Adrenal gland (tissue), 12 donors: ENCODE measurements around the gene ZNF184. TPM values are rescaled to one million over a fixed set of nuclear protein-coding genes. Genes with fewer than 3 reads are reported as not detected.

Experiments used
- DNase-seq, 7 donors: peaks; one replicate each; pipeline ENCODE4 v3.0.0-alpha.2; 2019 to 2020
- H3K27ac ChIP-seq, 5 donors: fragments of 200-600 bp; sonication (generic) in 4 of 5; 1 replicate in 3 of 5; 2 replicates in 2 of 5; pipeline versions ENCODE4 v1.5.1 to v1.8.0; 2016 to 2020; ENCODE audit warnings: mild to moderate bottlenecking in 1 of 5
- H3K27me3 ChIP-seq: fragments of 200-600 bp; 2 replicates; pipeline ENCODE4 v1.8.0; 2021
- H3K36me3 ChIP-seq, 2 donors: fragments of 200-600 bp; replicated peaks in 1 of 2; 1 replicate in 1 of 2; 2 replicates in 1 of 2; pipeline versions ENCODE4 v1.5.1 to v1.8.0; 2018 to 2022
- H3K4me1 ChIP-seq, 2 donors: fragments of 200-600 bp; replicated peaks in 1 of 2; 1 replicate in 1 of 2; 2 replicates in 1 of 2; pipeline versions ENCODE4 v1.5.1 to v1.8.0; 2018 to 2021
- H3K4me3 ChIP-seq, 4 donors: fragments of 200-600 bp; sonication (generic) in 3 of 4; one replicate each; pipeline ENCODE4 v1.5.1; 2016 to 2018
- H3K9me3 ChIP-seq, 3 donors: fragments of 200-600 bp; sonication (generic) in 1 of 3; replicated peaks in 1 of 3; 1 replicate in 2 of 3; 2 replicates in 1 of 3; pipeline versions ENCODE4 v1.5.1 to v1.8.0; 2016 to 2021
- POLR2A ChIP-seq, 2 donors: fragments of 450-650 bp; IDR thresholded peaks; one replicate each; pipeline ENCODE4 v1.6.1; 2017; ENCODE audit warnings: antibody characterized with exemption in 2 of 2, mild to moderate bottlenecking in 2 of 2, moderate library complexity in 1 of 2
- WGBS, 4 donors: extraction: QIAGEN DNeasy Blood & Tissue Kit in 2 of 4; methylation state at CpG; one replicate each; pipeline versions ENCODE4 v1.1.5 to v1.1.7; 2013 to 2017; 5-methylcytosine and 5-hydroxymethylcytosine counted together
- intact Hi-C, 2 donors: fragments of 100-400 bp; cut with DNase I; formaldehyde crosslinking; loops; one replicate each; pipeline versions ENCODE4 v1.14.1 to v1.15.0; 2022 to 2023
- polyA plus RNA-seq, 3 donors: library from polyadenylated mRNA; stranded (reverse); fragments of 200-250 nt in 2 of 3; fragments of 350-450 nt in 1 of 3; fragmentation: Illumina TruSeq in 1 of 3; extraction: RNeasy Lipid Tissue Mini Kit (QIAGEN cat#74804) in 1 of 3; gene quantifications; one replicate each; pipeline ENCODE4 v1.2.3, GENCODE V29; 2013 to 2014
- total RNA-seq, 9 donors: library from RNA; depleted of rRNA in 4 of 9; stranded (reverse); fragments of >200 nt in 4 of 9; fragments of 120-200 nt in 1 of 9; fragmentation: NEBNext Ultra II Directional in 1 of 9; extraction: Animal tissue kit (Norgen Biotek cat#: 25700) in 1 of 9; gene quantifications; one replicate each; pipeline versions ENCODE4 v1.1.0 to v1.2.4, GENCODE V29; 2013 to 2023
- TF ChIP-seq, protein P1 (sequence below), 6 experiments: fragments of 450-650 bp in 4 of 6; fragments of 200-600 bp in 2 of 6; sonication (generic) in 1 of 6; IDR thresholded peaks; 1 replicate in 5 of 6; 2 replicates in 1 of 6; pipeline versions ENCODE4 v1.5.1 to v1.8.0; 2016 to 2021; ENCODE audit warnings: antibody characterized with exemption in 6 of 6, mild to moderate bottlenecking in 2 of 6, moderate library complexity in 1 of 6
- donor health status: healthy with polysubstance abuse.
- donor health status: Bipolar disorder and iron deficiency.
- donor health status: DM: yes; HTN: yes; CAD: no.
- donor health status: DM: no; HTN: no; CAD: no.
- donor health status: DM: no; HTN: no; CAD: no.
- donor health status: DM: yes; HTN: yes; CAD: no.

ZNF184 gene
- total and polyA plus RNA-seq, 12 donors: 1.3 to 8.3 (median 4.9) TPM

DNA sequence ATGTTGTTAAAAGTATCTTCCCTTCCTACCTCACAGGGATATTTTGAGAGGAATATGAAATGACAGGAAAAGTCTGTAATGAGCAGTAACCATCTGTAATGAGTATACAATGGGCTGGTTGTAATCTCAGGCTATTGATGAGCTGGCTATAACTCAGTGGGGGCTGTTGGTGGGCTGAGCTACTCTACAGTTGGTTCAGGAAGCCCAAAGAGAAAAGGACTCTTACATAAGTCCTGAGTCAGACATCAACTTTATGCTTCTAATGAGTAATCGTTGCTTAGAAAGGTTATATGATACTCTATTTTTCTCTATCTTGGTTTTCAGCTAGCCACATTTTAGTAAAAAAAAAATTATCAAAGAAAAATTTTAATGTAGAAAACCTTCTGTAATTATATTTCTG, 57.9 kb downstream of the ZNF184 start:
- Histone ChIP-seq H3K4me1 (no peaks in the 10 kb centered on the region), H3K4me3 (no peak overlapping the region), H3K27me3 (no peaks in the 10 kb centered on the region), H3K9me3 (no peaks in the 10 kb centered on the region), H3K36me3 (no peaks in the 10 kb centered on the region), H3K27ac (no peak overlapping the region)
- intact Hi-C loops: no loop called here
- WGBS, 4 donors: 59 to 86% (median 70%) methylated on average over 1 of the region's 1 CpG
- no peak for DNase-seq
- TF ChIP-seq, protein P1, sequence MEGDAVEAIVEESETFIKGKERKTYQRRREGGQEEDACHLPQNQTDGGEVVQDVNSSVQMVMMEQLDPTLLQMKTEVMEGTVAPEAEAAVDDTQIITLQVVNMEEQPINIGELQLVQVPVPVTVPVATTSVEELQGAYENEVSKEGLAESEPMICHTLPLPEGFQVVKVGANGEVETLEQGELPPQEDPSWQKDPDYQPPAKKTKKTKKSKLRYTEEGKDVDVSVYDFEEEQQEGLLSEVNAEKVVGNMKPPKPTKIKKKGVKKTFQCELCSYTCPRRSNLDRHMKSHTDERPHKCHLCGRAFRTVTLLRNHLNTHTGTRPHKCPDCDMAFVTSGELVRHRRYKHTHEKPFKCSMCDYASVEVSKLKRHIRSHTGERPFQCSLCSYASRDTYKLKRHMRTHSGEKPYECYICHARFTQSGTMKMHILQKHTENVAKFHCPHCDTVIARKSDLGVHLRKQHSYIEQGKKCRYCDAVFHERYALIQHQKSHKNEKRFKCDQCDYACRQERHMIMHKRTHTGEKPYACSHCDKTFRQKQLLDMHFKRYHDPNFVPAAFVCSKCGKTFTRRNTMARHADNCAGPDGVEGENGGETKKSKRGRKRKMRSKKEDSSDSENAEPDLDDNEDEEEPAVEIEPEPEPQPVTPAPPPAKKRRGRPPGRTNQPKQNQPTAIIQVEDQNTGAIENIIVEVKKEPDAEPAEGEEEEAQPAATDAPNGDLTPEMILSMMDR (IDR thresholded peaks at IDR 0.05): no peak
- TF ChIP-seq POLR2A (IDR thresholded peaks at IDR 0.05): no peak

DNA sequence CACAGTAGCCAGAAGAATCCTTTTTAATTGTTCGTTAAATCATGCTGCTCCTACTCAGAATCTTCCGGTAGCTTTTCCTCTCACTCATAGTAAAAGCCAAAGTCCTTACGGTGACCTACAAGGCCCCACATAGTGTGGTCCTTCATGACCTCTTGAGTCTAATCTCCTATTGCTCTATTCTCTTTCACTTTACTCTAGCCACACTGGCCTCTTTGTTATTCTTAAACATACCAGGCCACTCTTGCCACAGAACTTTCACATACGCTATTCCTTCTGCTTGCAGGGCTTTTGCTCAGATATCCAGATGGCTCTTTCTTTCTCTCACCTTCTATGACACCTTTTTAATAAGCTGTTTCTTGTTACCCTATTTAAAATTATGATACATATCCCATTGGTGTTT, 58.6 kb downstream of the ZNF184 start:
- intact Hi-C loops: no loop called here
- no peaks in the 10 kb centered on the region for H3K9me3 ChIP-seq
- H3K4me3 ChIP-seq: no peak overlapping the region
- 79 to 90% (median 84%) methylated on average over 4 of the region's 4 CpGs for WGBS, 4 donors
- TF ChIP-seq, protein P1 (IDR thresholded peaks at IDR 0.05): no peak
- no peak for TF ChIP-seq POLR2A (IDR thresholded peaks at IDR 0.05)
- H3K27me3 ChIP-seq: no peaks in the 10 kb centered on the region
- DNase-seq: no peak
- H3K4me1 ChIP-seq: no peaks in the 10 kb centered on the region
- no peak overlapping the region for H3K27ac ChIP-seq
- no peaks in the 10 kb centered on the region for H3K36me3 ChIP-seq

DNA sequence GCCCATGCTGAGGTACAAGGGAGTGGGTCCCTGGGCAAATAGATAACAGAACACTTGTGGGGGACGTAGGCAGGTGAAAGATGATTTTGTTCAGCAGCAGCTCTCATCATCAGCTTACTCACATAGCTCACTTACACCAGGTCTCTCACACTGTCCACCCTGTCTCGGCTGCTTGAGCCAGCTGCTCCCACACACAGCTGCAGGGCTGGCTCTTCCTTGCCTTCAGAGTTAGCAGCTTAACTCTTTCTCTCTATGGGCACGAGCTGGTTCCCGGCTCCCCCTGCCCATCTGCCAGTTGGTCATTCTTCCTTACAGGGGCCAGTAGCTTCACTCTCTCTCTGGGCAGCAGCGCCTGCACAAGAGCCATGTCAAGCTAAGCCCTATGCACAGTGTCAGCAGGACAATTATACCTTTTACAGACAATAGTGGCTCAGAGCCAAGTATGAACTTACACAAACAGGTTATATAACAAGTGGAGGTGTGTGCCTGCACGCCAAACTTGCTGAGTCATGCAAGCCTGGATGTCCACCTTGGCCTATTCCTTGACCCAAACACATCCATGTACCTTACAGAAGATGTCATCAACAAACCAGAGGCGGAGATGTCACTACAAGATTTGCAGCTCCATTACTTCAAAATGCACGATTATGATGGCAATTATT, 65.6 kb downstream of the ZNF184 start:
- TF ChIP-seq, protein P1 (IDR thresholded peaks at IDR 0.05): no peak
- TF ChIP-seq POLR2A (IDR thresholded peaks at IDR 0.05): no peak
- no peaks in the 10 kb centered on the region for H3K4me1 ChIP-seq
- no peaks in the 10 kb centered on the region for H3K27me3 ChIP-seq
- peaks cover 0 to 9% (median 7%) of the 10 kb centered on the region in 3 donors for H3K9me3 ChIP-seq
- 66 to 79% (median 78%) methylated on average over 8 of the region's 8 CpGs for WGBS, 4 donors
- no peak for DNase-seq
- H3K27ac ChIP-seq: no peak overlapping the region
- intact Hi-C loops: no loop called here
- no peak overlapping the region for H3K4me3 ChIP-seq
- no peaks in the 10 kb centered on the region for H3K36me3 ChIP-seq

DNA sequence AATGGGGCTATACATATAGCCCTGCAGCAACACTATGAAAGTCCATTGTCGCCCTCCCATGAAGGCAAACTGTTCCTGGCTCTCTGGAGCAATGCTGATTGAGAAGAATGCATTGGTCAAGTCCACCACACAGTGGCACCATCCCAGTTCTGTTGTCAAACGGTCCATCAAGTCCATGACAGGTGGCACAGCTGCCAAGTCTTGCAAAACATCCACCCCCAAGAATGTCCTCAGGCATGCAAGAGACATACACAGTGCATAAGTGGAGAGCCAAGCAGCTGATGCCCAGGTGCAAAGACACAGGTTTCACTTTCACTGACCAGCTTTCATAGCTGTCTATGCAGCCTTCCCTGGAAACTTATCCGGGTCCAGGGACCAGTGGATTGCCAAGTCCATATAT, 66.8 kb downstream of the ZNF184 start:
- Histone ChIP-seq H3K9me3 (peaks cover 0 to 21% (median 11%) of the 10 kb centered on the region in 3 donors), H3K27me3 (no peaks in the 10 kb centered on the region), H3K4me3 (no peak overlapping the region), H3K36me3 (no peaks in the 10 kb centered on the region), H3K27ac (no peak overlapping the region), H3K4me1 (no peaks in the 10 kb centered on the region)
- WGBS, 4 donors: 81 to 87% (median 83%) methylated on average over 3 of the region's 3 CpGs
- no peak for DNase-seq
- intact Hi-C loops: no loop called here
- TF ChIP-seq, protein P1 (IDR thresholded peaks at IDR 0.05): no peak
- no peak for TF ChIP-seq POLR2A (IDR thresholded peaks at IDR 0.05)
